GM21390 (cell line): ENCODE data around the gene PDZD4.

Experiments used
- ATAC-seq: cut with Tn5 transposase; IDR thresholded peaks from one replicate; pipeline ENCODE4 v1.9.1; 2021; ENCODE audit not compliant: unreplicated experiment

Gene PDZD4

DNA sequence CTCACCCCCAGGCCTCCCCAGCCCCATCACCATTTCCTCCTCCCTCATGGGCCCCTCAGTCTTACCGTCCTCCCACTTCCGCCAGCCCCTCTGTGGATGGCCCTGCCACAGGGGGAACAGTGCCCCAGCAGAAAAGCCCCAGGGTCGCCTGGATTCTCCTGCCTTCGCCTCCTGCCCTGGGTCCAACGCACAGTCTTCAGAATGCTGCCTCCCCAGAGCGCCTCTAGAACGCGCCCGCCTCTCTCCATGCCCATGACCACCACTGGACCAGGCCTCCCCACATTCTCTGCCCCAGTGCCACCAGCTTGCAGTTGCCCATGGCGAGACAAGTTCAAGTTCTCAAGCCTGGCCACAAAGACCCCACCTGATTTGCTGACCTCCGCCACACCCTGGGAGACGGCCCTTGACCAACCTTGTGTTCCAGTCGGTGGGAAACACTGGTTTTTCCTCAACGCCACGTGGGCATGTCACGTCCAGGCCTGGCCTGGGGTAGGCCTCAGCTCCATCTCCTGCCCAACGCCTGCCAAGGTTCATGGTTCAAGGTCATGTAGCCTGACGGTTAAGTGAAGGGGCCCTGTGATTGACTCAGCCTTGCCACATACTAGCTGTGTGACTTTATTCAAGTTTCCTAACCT is 66.9 kb downstream of the PDZD4 start:
- ATAC-seq = no peak

- no peak for ATAC-seq
These were observed 67.6 kb downstream of the PDZD4 start for GRCh38 chrX:153762626-153763173.

DNA sequence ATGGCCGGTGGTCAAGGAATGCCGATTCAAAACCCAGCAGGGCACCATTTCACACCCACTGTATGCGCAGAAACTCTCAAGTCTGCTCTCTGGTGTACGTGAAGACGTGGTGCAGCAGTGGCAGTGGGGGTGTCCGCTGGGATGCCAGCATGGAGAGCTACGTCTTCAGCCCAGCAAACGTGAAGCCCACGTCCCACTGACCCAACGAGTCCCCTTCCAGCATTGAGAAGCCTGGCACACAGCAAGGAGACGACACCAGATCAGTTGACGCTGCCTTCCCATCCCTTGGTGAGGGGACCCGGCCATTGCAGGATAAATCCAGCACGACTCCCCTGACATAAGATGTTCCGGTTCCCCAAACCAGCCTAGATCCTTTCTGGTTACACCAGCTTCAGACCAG is 68.5 kb downstream of the PDZD4 start:
- no peak for ATAC-seq

DNA sequence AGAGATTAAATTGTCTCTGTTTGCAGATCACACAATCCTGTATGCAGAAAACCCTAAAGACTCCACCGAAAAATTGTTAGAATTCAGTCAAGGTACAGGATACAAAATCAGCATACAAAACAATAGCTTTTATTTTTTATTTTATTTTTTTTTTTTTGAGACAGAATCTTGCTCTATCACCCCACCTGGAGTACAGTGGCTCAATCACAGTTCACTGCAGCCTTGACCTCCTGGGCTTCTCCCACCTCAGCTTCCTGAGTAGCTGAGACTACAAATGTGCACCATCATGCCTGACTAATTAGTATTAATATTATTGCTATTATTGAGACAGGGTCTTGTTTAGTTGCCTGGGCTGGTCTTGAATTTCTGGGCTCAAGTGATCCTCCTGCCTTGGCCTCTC is 75.2 kb downstream of the PDZD4 start:
- ATAC-seq = no peak
